H7 (cell line): Measurements from ENCODE around the gene CHN1. TPM values are rescaled to one million over a fixed set of nuclear protein-coding genes. Genes with fewer than 3 reads are reported as not detected.
A peak's percentile ranks its signal among the peaks of the same experiment; 100 is the strongest.

Experiments
- DNase-seq: peaks from one replicate; pipeline ENCODE4 v3.0.0; 2012
- H3K27me3 ChIP-seq: 2 replicates; pipeline ENCODE4 v1.6.0; 2011; ENCODE audit warnings: mild to moderate bottlenecking, low read length; ENCODE audit not compliant: control insufficient read depth, insufficient read depth
- H3K36me3 ChIP-seq: replicated peaks from 2 replicates; pipeline ENCODE4 v1.5.1; 2011; ENCODE audit warnings: low read length; ENCODE audit not compliant: control insufficient read depth, insufficient read depth
- H3K4me3 ChIP-seq: 2 replicates; pipeline ENCODE4 v1.5.1; 2011; ENCODE audit warnings: low read depth, mild to moderate bottlenecking, control low read depth, low read length, moderate library complexity; ENCODE audit not compliant: insufficient read depth
- total RNA-seq: library from RNA; depleted of rRNA; stranded (reverse); fragments of >200 nt; shearing (Covaris generic); gene quantifications from 2 replicates; pipeline ENCODE4 v1.2.3, GENCODE V29; 2014

Gene CHN1
- total RNA-seq, 1 experiment from 2014 or later: 30.4 TPM

DNA sequence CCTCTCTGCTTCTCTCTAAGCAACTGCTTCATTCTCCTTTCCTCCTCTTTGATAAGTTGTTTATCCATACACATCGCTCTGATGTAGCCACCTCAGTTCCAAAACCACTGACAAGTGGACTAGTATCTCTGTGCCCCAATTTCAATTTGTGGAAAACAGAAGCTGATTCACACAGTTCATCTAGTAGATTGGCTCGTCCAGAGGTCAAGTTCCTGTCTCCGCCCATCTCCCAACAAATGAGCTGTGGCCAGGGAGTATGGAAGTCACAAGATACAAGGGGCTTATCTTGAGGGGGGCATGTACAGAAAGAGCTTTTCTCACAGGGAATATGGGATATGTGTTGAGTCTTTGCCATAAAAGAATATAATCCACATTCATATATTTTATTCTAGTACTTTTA, 17.7 kb upstream of the CHN1 start:
- no peak overlapping the region for H3K4me3 ChIP-seq
- H3K27me3 ChIP-seq: no peaks in the 10 kb centered on the region
- H3K36me3 ChIP-seq: no peaks in the 10 kb centered on the region
- DNase-seq: no peak

DNA sequence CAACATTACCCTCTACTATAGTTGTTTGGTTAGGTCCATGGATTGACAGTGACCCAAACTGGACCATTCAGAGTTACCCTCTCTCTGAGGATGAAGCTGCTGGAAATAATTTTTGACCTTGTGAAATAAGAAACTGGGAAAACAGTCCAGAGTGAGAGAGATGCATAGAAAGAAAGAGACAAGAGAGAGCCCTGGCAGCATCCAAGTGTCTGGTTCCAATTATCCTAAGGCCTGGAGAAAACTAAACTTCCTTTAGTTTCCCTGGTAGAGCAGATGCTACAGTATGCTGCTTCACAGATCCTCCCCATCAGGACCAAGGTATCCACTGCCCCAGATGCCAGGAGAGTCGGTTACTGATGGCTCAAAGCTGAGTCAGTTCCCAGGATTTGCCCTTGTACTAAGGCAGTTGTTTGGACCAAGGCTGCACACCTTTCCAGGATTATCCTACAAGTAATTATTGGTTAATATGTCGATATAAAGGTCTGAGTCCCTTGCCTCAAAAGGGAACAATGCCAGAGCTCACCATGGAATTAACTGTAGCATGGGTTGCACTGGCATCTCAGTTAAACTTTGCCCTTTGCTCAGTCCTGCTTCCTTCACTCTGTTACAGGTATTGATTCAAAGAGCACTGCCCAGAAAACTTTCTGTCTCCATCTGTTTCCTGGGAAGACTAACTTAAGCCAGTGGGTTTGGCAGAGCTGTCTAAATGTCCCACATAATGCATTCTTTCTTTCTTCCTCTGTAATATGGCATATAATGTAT, 14.6 kb upstream of the CHN1 start:
- Histone ChIP-seq H3K4me3 (no peak overlapping the region), H3K27me3 (no peaks in the 10 kb centered on the region)
- no peak for DNase-seq

DNA sequence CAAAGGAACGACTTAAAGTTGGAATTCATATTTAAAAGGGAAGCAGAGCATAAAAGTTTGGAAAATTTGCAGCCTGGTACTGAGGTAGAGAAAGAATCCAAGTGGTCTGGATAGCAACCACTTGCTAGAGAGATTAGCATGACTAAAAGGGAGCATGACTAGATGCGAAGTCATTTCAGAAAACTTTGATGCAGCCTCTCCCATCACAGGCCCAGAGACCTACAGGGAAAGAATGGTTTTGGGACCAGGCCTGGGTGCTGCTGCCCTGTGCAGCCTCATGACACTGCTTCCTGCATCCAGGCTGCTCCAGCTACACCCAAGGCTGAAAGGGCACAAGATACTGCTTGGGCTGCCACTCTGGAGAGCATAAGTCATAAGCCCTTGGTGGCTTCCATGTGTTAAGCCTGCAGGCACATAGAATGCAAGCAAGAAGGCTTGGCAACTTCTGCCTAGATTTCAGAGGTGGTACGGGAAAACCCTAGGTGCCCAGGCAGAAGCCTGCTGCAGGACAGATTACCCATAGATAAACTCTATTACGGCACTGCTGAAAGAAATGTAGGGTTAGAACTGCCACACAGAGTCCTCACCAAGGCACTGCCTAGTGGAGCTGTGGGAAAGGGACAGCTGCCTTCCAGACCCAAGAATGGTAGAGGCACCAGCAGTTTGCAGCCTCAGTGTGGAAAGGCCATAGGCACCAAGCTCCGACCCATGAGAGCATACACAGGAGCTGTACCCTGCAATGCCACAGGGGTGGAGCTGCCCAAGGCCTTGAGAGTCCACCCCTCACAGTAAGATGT, 12.6 kb upstream of the CHN1 start:
- no peak overlapping the region for H3K4me3 ChIP-seq
- H3K36me3 ChIP-seq: no peaks in the 10 kb centered on the region
- DNase-seq: no peak
- no peaks in the 10 kb centered on the region for H3K27me3 ChIP-seq

More for the DNA sequence above, 14.6 kb upstream of the CHN1 start:
- no peaks in the 10 kb centered on the region for H3K36me3 ChIP-seq

DNA sequence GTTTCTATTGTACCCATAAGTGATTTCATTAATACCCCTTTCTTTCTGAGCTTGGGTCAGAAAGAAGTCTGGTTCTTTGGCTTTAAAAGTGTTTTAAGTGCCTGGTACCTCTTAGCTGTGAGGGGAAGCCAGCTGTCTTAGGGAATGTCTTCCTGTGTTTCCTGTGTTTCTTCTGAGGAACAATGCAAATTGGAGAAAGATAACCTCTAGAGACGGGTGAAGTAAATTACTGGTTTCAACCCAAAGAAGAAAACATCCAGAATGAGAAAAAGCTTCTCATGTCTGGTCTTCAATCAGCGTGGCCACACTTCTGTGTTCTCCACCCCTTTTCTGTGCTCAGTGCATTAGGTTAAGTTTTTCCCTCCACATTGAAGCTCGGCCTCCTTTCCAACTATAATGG, 10.2 kb upstream of the CHN1 start:
- H3K27me3 ChIP-seq: no peaks in the 10 kb centered on the region
- DNase-seq: no peak
- H3K36me3 ChIP-seq: no peaks in the 10 kb centered on the region
- H3K4me3 ChIP-seq: no peak overlapping the region

DNA sequence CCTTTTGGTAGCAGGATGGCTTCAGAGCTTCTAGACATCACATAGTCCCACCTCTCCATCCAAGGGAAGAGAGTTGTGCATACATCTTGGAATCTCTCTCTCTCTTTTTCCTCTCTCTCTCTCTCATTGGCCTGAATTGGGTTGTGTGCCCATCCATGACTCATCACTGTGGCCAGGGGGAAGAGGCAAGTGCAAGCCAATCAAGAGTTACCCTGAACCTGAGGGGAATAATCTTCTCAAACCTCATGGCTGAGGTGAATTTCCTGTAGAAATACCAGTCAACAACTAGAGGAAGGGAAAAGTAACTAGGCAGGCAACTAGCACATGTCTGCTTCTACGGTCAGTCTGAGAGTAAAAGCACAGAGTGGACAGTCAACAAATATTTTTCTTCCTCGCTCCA, 7.3 kb upstream of the CHN1 start:
- H3K4me3 ChIP-seq: no peak overlapping the region
- no peak for DNase-seq
- no peaks in the 10 kb centered on the region for H3K36me3 ChIP-seq
- H3K27me3 ChIP-seq: no peaks in the 10 kb centered on the region

DNA sequence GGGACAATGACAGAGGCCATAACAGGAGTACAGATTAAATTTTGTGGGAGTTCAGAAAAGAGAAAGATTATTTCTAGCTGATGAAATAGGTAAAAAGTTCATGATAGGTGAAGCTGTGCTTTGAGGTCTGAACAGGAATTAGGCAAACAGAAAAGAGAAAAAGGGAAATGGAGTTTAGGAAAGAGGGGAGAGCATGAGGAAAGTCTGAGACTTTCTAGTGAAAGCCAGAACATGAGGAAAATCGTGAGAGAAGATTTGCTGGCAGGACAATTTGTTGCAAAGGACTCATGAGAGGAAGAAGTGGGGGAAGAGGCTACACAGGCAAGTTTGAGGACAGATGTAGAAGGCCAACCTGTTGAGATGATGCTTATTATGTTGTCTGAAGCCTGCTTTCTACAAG, 6.3 kb upstream of the CHN1 start:
- no peaks in the 10 kb centered on the region for H3K36me3 ChIP-seq
- DNase-seq: no peak
- no peaks in the 10 kb centered on the region for H3K27me3 ChIP-seq
- no peak overlapping the region for H3K4me3 ChIP-seq

DNA sequence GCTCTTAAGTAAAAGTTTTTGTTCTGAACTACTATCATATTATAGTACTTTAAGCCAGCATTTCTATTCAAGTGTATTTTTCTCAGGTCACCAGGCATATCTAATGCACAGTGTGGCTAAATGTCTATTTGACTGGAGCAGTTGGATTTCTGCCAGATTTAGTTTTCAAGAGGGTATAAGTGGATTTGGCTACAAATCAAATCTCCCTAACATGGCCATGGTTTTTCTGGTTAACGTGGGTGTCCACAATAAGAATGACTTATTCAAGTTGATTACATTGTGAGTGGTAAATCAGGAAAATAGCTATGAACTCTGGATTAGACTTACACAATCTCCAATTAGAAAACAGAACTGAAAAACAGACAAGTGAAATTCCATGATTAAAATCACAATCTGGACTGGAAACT, 5.7 kb upstream of the CHN1 start:
- no peak for DNase-seq
- H3K4me3 ChIP-seq: no peak overlapping the region
- no peaks in the 10 kb centered on the region for H3K27me3 ChIP-seq
- H3K36me3 ChIP-seq: no peaks in the 10 kb centered on the region

DNA sequence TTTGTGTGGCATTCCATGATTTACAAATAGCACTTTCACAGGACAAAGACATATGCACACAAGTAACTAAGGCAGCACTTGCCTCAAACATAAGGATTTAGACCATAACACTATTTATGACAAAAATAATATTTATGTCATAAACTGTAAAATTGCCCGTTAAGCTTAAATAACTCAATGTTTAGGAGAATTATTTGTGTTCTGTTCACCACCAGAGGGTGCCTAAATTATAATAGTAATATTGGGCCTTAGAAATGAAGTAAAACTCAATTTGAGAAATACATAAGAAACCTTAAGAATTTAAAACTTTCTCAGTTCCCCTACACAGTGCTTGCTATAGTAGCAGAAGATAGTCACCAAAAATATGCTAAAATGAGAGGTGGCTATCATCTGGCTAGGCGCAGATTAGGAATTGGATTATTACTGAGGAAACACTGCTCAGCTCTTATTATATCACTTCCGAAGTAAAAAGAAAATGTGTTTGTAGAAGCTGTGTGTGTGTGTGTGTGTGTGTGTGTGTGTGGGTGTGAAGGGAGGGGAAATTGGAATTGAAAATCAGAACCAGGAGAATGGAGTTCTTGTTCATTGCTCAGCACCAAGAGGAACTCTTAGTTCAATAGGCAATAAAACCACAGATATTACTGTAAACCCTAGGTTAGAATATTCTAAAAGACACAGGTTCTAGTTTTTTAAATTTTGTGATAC, 4.9 kb upstream of the CHN1 start:
- no peak for DNase-seq
- Histone ChIP-seq H3K4me3 (no peak overlapping the region), H3K27me3 (no peaks in the 10 kb centered on the region), H3K36me3 (no peaks in the 10 kb centered on the region)

DNA sequence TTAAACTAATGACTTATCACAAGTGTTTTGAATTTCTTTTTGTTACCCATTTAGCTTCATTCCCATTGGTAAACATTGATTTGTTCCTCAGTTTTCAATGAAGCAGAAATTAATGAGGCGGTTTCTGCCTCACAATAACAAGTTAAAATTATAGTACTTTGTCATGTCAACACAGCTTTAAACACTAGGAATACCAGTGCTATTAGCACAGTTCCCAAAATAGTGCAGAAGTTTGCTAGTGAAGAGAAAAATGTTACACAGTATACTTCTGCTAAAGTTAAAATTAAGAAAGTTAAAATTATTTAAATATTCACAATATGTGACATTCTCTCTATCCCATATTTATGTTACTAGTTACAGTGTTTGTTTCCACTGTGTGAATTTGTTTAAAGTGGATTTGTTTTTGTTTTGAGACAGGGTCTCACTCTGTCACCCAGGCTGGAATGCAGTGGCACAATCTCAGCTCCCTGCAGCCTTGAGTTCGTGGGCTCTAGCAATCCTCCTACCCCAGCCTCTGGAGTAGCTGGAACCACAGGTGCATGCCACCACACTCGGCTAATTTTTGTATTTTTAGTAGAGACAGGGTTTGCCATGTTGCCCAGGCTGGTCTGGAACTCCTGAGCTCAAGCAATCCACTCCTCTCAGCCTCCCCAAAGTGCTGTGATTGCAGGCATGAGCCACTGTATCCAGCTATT, 3.8 kb upstream of the CHN1 start:
- Histone ChIP-seq H3K27me3 (no peaks in the 10 kb centered on the region), H3K4me3 (no peak overlapping the region), H3K36me3 (no peaks in the 10 kb centered on the region)
- DNase-seq: no peak

DNA sequence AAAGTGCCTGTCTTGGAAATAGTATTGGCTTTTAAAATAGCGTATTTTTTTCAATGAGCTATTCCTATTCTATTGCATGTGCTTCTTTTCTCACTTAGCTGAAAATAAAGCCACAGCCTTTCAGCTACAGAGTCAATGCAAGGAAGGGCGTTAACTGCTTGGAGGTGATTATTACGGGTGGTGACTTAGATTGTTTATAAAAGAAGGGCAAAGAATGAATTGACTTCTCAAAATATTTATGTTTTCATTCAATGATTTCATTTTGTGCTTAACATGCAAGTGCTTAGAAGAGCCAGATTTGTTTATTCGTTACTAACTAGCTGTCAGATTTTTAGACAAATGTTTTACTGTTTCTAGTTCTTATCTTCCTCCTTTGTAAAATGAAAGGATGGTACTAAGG, 2.8 kb upstream of the CHN1 start:
- H3K4me3 ChIP-seq: no peak overlapping the region
- no peak for DNase-seq
- no peaks in the 10 kb centered on the region for H3K27me3 ChIP-seq
- H3K36me3 ChIP-seq: no peaks in the 10 kb centered on the region

DNA sequence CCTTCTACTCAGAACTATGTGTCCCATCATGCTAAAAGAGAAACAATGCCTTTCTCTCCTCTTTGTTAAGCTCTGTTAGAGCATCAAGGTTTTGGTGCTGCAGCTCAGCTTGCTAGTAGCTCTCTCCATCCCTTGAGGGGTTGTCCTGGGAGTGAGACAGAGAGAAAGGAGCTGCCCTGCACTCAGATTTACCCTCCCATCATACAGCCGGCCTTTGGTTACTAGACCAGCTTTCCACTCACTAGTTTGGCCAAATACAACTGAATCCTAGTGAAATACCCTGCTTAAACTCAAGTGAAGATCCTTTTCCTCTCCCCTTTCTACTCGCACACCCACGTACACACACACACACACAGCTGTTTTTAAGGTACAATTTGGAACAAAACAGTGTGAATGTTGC, 2.3 kb upstream of the CHN1 start:
- DNase-seq: peak; percentile 38
- H3K36me3 ChIP-seq: no peaks in the 10 kb centered on the region
- no peaks in the 10 kb centered on the region for H3K27me3 ChIP-seq
- no peak overlapping the region for H3K4me3 ChIP-seq

DNA sequence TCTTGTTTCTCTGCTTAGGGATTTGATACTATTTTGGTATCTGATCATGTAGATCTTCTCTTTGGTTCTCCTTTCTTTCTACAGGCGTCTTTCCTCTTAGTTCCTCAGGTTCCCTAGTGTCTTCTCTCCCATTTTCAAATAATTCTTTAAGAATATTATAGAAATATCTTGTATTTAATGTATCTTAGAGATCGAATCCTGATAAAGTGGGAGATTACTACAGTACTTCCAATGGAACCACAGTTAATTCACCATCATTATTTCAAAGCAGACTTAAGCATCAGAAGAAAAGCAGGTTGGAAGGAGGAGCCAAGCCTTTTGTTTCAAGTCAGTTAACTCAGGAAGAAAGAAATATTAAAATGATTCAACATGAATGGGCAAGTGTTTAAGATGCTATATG, 1.1 kb upstream of the CHN1 start:
- Histone ChIP-seq H3K27me3 (no peaks in the 10 kb centered on the region), H3K4me3 (no peak overlapping the region), H3K36me3 (no peaks in the 10 kb centered on the region)
- DNase-seq: no peak

DNA sequence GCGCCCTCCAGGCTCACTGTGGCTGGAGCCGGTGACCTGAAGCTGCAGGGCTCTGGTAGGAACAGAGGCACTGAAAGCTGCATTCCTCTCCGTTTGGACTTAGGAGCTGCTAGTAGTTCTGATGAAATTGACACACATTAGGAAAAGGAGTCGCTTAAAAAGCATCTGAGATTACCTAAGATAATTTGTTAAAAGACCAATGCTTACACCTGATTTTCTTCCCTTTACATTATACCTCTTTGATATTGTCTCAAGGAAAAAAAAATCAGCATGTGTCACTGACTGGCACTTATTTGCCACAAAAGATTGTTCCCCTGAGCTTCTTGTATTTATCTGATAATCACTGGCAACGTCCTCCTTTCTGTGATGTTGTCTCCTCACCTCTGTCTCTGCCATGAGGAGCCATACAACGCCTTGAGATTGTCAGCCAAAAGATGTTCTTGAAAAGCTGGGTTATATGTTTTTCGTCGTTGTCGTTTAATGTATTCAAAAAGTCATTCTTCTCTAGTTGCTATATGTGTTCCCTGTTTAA, 618 bp upstream of the CHN1 start:
- no peak for DNase-seq
- Histone ChIP-seq H3K27me3 (no peaks in the 10 kb centered on the region), H3K4me3 (peak overlapping the region; percentile 77), H3K36me3 (no peaks in the 10 kb centered on the region)

DNA sequence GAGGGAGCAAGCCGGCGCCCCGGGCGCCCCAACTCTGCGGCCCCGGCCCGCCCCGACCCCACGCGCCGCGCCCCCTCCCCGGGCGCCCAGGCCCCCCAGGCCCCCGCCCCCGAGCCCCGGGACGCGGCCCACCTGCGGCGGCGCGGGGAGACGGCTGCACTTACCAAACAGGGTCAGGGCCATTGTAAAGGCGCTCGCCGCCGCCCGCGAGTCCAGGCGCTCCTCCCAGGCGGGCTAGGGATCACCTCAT, 526 bp downstream of the CHN1 start:
- H3K27me3 ChIP-seq: no peaks in the 10 kb centered on the region
- no peaks in the 10 kb centered on the region for H3K36me3 ChIP-seq
- H3K4me3 ChIP-seq: peak overlapping the region; percentile 77
- peak; percentile 77 for DNase-seq
